ENCODE data around the gene CORO6.

- TF ChIP-seq POLR2A (IDR thresholded peaks at IDR 0.05; ENCODE audit: low read depth, low read length) (no peak), SMC3 (IDR thresholded peaks at IDR 0.05; ENCODE audit: low read depth, low read length) (no peak), CTCF (conservative IDR thresholded peaks at IDR 0.05; ENCODE audit: low read depth, low read length) (no peak), RAD21 (IDR thresholded peaks at IDR 0.05; ENCODE audit: low read length) (no peak), MAFK (IDR thresholded peaks at IDR 0.05; ENCODE audit: low read depth, low read length) (no peak), CEBPB (IDR thresholded peaks at IDR 0.05; ENCODE audit: low read depth, low read length) (no peak), USF2 (IDR thresholded peaks at IDR 0.05; ENCODE audit: low read depth, low read length) (no peak), RFX5 (IDR thresholded peaks at IDR 0.05; ENCODE audit: low read depth, low read length) (no peak), MXI1 (IDR thresholded peaks at IDR 0.05; ENCODE audit: borderline replicate concordance, low read depth, low read length) (no peak), CHD1 (IDR thresholded peaks at IDR 0.05; ENCODE audit: low read depth, low read length) (no peak), BHLHE40 (IDR thresholded peaks at IDR 0.05; ENCODE audit: low read depth, low read length) (no peak), RCOR1 (IDR thresholded peaks at IDR 0.05; ENCODE audit: insufficient replicate concordance, low read length) (no peak), ELK1 (IDR thresholded peaks at IDR 0.05; ENCODE audit: borderline replicate concordance, low read depth, low read length) (no peak)
Observed at GRCh38 chr17:29575511-29576213, 47.0 kb downstream of the CORO6 start.
